Measurements from ENCODE around the gene NTN1.

The NTN1 gene

DNA sequence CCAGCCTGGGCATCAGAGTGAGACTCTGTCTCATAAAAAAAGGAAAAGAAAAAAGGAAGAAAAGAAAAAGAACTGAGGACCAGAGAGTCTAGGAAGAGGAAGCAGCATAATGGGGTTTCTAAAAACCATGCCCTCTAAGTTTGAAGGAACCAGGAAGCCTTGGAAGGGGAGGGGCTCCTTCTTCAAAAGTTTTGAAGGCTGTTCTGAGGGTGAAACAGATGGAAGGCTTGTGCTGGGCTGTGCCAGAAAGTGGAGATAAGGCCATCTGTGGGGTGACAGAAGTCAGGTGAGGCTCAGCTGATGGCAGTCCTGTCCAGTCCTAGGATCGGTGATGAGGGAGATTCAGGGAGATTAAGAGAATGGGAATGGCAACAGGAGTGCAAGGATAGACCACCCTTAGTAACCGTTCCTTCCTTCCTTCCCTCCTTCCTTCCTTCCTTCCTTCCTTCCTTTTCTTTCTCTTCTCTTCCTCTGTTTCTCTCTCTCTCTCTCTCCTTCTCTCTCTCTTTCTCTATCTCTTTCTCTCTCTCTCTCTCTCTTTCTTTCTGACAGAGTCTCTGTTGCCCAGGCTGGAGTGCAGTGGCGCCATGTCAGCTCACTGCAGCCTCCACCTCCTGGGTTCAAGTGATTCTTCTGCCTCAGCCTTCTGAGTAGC lies 182.6 kb downstream of the NTN1 start:
- DNase-seq = no peak

GRCh38 chr17:9204637-9205329 lies 183.5 kb downstream of the NTN1 start:
- no peak for DNase-seq

DNA sequence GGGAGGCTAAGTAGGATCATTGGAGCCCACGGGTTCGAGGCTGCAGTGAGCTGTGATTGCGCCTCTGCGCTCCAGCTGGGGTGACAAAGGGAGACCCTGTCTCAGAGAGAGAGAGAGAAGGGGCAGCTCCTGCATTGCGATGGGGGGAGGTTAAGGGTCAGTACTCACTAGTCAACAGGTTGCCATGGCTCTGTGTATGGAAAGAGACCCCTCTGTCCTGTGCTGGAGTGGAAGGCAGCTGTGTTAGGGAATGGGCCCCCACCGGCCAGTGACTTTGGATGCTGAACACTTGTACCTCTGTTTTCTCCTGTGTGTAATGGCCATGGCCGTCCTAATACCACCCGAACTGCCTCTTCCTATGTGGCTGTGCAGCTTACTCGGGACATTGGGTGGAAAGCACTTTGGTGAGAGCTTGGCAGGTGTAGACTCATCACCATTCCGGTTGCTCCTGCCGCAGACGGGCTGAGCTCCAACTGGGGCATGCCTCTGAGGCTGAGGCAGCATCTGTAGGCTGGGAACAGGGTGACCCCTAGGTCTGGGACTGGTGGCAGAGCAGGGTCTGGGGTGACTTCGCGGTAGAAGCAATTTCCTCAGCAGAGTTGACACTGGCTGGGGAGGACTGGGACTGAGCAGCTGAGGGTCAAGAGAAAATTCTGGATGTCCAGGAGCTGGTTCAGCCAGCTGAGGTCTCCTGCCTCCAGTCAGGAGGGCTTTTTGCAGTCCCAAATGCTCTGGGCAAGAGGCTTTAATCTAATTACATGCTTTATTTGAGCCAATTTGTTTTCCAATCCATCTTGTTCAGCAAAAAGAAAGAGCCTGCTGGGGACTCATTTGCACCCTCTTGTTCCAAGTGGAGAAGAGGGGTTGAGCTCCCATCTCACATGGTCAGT lies 184.5 kb downstream of the NTN1 start:
- no peak for DNase-seq

DNA sequence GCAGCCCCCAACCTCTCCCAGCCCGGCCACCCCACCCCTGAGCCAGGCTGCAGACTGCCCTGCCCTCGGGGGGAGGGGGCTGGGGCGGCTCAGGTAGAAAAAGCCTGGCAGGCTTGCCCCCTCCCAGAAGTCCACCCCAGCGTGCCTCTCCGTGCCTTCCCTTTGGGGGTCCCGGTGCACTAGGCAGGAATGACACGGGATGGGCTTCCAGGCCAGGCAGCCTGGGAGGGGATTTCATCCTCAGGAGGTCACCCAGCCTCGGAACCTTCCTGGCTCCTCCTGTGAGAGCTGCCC lies 185.0 kb downstream of the NTN1 start:
- DNase-seq = no peak

GRCh38 chr17:9206741-9207332 lies 185.5 kb downstream of the NTN1 start:
- DNase-seq = no peak

DNA sequence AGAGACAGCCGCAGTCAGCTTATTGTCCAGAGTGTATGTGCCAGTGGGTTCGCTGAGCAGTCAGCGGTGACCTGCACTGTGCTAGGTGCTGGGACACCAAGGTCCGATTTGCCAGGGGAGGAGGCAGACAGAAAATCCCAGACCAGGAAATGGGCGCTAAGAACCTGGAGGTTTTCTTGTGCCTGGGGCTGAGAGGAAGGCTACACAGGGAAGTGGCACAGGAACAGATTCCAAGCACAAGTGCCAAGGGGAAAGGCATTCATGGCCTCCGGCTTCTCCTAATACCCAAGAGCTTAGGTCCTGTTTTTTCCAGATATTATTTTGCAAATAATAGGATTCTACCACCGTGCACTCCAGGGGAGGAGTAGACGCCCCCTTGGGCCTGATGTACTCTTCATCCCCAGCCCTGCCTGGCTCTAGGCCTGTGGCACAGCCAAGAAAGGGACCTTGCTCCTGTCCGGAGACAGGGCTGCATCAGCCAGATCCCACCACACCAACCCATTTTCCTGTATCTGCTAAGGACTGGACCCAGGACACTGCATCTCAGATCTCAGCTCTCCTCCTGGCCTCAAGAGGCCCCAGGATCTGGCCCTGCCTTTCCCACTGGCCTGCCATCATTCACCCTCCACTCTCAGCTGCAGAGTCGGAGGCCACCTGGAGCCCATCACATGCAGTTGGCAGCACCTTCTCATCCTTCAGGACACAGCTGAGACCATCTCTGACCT lies 187.2 kb downstream of the NTN1 start:
- DNase-seq = no peak

DNA sequence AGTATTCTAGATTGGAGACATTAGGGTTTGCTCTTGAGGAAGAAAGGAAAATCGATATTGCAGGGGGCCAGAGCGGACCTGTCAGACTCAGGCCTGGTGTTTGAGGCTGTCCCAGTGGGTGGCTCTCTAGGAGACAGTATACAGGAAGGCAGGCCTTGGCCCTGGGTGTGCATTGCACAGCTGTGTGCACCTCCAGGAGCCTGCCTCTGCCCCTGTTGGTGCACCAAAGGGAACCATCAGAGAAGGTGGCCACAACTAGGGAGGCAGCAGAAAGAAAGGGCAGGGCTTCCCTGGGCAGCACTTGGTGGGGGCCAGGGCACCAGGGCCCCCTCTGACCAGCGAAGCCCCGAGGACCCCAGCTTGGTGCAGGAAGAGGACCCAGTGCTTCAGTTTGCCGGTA lies 188.0 kb downstream of the NTN1 start:
- no peak for DNase-seq

DNA sequence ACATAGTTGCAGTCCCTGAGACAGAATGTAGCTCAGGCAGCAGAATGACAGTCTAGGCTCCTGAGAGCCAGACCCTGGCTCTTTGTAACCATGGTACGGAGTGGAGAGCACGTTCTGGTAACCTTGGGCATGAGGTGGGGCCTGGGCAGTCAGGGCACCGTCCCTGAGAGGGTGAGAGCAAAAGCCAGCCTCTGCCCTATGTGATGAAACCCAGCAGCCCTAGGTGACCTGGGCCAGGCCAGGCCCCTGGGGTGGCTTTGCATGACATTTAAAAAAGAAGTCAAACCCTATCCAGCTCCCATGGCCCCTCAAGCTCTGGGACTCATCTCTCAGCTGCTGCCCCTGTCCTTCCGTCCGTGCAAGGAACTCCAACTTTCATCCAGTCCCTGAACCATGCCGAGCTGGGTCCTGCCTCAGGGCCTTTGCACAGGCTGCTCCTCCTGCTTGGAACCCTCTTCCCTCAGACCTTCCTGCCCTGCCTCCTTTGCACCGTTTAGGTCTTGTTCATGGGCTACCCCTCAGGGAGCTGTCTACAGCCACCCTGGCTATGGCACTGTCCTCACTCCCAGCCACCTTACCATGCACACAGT lies 188.6 kb downstream of the NTN1 start:
- no peak for DNase-seq

- no peak for DNase-seq
These were observed 189.9 kb downstream of the NTN1 start for GRCh38 chr17:9211133-9211765.

- no peak for DNase-seq
These were observed 191.3 kb downstream of the NTN1 start for GRCh38 chr17:9212376-9213302.

GRCh38 chr17:9213303-9213640 lies 192.0 kb downstream of the NTN1 start:
- DNase-seq = no peak

GRCh38 chr17:9215465-9215864 lies 194.2 kb downstream of the NTN1 start:
- no peak for DNase-seq

GRCh38 chr17:9217151-9218056 lies 196.1 kb downstream of the NTN1 start:
- peak; percentile 83 for DNase-seq

DNA sequence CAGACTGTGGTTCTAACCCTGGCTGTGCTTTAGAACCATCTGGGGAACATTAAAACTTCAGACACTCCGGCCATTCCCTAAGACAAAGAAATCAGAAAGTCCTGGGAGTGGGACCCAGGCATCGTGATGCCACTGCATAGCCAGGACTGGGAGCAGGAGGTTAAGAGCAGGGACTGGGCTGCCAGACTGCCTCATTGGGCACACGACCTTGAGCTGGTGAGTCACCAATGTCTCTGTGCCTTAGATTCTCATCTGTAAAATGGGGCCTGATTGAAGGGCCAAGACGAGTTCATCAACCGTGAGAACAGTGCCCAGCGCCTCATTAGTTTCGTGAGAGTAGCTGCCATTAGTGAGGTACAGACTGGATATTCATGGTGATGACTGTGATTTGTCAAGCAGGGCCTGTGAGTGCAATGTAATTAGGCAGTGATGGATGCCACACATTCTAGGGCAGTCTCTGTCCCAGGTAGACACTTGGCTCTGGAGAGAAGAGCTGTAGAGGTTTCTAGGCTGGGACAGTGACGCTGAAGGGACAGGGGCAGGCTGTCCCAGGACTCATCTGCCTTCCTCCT lies 196.8 kb downstream of the NTN1 start:
- DNase-seq = no peak

DNA sequence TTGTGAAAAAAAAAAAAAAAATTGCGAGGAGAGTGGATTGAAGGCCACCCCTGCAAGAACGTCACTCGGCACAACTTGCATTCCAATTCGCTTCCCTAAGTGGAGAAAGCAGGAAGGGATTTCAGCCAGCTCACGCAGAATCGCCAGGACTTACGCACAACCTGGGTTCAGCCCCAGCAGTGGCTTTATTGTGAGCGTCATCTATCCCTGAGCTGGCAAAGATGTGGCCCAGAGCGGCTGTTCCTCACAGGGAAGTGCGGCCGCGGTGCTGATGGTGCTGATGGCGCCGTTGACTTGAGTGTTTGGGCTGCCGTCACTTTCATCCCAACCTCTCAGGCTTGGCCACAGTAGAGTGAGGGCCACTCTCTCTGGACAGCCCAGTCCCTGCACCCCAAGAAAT lies 197.6 kb downstream of the NTN1 start:
- DNase-seq = peak; percentile 9

DNA sequence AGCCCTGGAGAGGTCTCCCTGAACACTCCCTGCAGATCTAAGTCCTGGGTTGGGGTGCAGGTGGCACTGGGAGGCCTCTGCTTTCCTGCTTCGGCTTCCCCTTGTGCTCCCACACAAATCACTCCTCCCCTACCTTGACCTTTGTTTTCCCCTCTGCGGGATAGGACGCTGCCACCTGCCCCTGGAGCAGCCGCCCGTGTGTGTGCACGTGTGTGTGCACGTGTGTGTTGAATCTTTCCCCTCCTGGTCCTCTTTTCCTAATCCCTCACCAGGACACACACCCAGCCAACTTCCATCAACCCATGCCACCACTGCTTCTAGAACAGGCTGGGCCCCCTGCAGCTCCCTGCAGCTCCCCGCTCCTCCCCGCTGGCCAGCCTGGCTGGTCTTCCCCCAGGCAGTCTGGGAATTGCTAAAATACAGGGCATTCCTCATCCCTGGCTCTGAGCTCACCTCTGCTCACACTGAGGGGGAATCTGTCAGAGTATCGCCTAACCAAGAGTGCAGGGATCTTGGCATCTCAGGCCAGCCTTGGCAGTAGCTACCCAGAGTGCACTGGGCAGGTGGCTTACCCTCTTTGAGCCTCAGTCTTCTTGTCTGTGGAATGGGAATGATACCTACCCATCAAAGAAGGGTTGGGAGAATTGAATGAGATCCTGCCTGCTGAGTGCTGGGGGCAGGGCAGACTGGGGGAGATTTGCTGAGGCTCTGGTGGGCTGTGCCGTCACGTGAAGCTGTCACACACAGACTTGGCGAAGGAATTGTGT lies 198.5 kb downstream of the NTN1 start:
- no peak for DNase-seq

DNA sequence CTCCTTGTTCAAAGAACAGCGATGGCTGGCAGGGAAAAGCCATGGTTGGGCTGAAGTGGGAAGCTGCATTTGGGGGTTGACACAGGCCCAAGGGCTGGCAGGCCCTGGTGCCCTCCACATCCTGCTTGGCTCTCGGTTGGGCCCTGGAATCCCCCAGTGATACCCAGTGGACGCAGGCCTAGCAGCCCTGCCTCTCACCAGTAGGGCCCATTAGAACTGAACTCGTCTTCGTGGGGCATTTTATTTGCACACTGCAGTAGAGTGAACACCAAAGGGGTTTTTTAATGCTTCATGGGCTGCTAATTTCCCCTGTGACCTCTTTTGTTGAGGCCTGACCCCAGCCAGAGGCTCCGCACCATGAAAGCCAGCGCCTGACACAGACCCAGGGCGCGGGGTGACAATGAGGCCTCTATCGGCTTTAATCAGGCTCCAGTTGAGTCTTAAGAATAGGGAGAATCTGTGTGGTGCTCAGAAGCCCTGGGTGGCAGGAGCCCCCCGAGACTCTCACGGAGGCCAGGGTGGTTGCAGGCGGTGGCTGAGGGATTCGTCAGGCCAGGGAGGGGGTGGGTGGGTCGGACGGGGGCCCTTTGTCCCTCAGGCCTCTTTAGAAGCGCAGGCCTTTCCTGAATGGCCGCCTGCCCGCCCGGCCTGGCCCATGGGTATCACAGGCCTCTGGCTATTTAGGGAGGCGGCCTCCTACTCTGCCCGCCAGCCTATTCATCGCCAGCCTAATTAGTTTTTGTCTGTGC lies 199.3 kb downstream of the NTN1 start:
- DNase-seq = no peak

Measured in fibroblast of skin of right quadriceps (primary cell).